A204.1 (cell line): ENCODE measurements around the gene MIEF2.
"Not testable (repeated sequence)": the region's sequence is repeated elsewhere in the genome, so short reads cannot be mapped to it uniquely, and the experiment has no call there.

ENCODE experiments used
- FAIRE-seq: peaks from 2 replicates; lab custom pipeline; 2012; peaks lifted over from hg19 to GRCh38; lab: Jason Lieb, UNC

The MIEF2 gene, protein sequence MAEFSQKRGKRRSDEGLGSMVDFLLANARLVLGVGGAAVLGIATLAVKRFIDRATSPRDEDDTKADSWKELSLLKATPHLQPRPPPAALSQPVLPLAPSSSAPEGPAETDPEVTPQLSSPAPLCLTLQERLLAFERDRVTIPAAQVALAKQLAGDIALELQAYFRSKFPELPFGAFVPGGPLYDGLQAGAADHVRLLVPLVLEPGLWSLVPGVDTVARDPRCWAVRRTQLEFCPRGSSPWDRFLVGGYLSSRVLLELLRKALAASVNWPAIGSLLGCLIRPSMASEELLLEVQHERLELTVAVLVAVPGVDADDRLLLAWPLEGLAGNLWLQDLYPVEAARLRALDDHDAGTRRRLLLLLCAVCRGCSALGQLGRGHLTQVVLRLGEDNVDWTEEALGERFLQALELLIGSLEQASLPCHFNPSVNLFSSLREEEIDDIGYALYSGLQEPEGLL

DNA sequence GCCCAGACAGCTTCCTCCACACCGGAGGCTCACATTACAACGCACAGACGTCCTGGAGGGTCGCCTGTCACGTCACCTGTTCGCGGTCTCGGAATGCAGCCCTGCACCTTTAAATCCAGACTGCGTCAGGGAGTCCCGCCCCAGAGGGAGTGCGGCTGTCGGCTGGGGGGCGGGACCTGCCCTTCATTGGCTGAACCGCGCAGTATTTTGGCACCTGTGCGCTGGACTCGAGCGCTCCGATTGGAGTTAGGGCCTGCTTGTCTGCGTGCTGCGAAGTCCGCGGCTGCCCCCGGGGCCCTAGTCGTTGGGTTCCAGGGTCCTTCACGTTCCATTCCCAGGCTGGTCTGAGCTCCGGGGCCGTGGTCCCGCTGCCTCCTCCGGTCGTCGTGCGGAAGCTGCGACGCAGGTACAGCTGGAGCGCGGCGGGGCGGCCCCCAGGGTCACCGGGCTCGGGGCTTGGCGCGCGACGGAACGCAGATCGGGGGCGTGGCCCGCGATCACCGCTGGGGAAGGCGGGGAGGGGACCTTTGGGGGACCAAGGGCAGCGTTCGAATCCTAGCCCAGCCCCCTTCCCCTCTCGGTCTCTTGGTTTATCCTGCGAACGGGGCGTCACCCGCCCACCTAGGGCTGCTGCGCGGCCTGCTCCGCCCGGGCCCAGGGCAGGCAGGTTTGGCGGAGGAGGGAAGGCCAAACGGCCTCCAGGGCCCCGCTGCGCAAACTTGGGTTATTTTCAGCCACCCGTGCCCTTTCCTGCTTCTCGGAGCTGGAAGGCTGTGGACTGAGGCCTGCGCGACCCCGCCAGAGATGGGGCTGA is at the start of gene MIEF2:
Gene MIEF2 (plus strand): TSS at position 331 of the 814 bp plus-strand sequence. CDS start 2,059 bp downstream, outside the sequence.
- peak; percentile 88 for FAIRE-seq

DNA sequence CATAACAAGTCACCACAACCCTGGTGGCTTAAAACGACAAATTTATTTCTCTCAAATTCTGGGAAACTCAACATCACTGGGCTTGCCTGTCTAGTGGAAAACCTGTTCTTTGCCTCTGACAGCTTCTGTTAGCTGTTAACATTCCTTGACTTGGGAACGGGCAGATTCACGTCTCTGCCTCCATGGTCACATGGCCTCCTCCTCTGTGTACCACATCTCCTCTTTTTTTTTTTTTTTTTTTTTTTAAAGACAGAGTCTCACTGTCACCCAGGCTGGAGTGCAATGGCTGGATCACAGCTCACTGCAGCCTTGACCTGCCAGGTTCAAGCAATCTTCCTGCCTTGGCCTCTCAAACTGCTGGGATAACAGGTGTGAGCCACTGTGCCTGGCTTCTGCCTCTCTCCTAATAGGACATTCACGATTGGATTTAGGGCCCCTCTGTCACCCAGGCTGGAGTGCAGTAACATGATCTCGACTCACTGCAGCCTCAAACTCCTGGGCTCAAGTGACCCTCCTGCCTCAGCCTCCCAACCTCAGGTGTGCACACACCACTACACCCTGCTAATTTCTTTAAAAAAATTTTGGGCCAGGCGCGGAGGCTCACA is 46.7 kb upstream of the MIEF2 start:
- FAIRE-seq: no peak

DNA sequence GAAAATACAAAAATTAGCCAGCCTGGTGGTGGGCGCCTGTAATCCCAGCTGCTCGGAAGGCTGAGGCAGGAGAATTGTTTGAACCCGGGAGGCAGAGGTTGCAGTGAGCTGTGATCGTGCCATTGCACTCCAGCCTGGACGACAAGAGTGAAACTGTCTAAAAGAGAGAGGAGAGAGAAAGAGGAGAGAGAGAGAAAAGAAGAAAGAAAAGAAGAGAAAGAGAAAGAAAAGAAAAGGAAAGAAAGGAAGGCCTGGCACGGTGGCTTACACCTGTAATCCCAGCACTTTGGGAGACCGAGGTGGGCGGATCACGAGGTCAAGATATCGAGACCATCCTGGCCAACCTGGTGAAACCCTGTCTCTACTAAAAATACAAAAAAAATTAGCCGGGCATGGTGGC is 43.6 kb upstream of the MIEF2 start:
- not testable (repeated sequence) for FAIRE-seq

DNA sequence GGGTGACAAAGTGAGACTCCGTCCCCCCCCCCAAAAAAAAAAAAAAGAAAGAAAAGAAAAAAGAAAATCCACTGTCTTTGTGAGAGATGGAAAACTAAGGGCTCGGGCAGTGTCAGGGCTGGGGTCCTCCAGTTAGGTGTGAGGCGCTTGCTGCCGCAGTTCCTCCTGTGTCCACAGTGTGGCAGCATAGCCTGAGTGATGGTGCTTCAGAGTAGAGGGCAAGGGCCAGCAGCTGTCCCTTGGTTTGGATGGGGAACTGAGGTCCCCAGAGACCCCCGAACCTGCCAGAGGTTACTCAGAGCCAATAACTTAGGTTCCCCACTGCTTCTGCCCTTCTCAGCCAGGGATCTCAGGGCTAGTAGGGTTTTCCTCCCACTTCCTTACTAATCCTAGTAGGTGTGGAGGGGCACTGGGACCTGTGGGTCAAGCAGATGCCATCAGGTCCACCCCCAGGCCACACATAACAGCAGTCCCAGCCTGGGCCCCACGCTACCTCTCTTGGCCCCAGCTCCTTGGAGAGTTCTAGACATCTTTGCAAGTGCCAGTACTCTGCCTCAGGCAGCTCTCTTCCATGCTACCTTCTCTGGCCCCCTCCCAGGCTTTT is 42.9 kb upstream of the MIEF2 start:
- FAIRE-seq: no peak

DNA sequence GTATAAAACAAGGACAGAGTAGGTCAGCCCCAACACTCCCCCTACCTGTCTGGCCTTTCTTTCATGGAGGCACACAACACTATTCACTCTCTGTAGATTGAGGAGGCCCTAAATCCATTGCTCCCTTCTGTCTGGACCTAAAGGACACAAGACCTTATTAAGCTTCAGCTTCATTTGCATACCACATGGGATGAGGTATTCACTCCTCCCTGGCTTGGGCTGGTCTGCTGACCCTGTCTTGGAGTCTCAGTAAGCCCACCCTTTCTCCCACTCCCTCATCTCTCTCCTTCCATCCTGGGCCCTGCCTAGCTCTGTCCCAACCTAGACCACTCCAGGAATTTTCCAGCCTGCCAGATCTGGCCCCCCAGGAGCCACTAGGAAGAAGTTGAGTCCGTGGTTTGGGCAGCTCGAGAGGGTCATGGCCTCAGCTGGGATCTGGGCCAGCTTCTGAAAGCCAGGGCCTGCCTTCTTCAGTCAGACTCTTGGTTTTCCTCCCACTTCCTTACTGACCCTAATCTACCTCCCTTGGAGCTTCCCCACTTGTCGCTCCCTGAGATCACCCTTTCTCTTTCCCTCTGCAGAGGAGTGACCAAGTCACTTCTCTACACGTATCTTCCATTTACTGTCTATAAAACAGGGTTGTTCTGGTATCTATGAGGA is 41.6 kb upstream of the MIEF2 start:
- FAIRE-seq: no peak

- no peak for FAIRE-seq
Measured at GRCh38 chr17:18224053-18224386, 36.4 kb upstream of the MIEF2 start.

DNA sequence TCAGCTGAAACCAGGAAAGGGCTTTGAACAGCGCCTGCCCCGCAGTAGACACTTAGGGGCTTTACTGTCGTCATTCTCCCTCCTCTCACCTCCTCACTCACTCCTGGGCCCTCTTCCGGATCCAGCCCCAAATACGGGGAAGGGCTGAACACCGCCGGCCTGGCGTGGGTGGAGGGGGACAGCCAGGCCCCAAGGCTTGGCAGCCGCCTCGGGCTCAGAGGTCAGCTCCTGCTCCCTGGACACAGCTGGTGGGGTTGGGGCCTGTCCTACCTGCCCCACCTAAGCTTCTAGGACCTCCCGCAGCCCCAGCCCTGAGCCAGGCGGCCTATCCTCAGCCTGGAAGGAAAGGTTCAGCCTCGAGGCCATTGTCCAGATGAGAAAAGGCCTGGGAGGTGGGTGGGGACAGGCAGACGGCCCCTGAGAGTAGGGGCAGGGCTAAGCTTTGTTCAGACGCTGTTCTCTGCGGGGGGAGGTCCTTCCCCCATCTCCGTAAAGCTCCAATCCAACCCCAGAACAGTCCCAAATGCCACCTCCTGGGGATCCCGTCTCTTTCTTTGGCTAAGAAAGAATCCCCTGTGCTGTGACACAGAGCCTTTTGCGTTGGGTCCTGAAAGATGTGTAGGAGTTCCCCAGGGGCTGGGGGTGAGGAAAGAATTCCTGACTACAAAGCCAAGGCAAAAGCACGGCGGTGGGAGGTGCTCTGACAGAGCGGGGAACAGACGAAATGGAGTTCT is 35.9 kb upstream of the MIEF2 start:
- no peak for FAIRE-seq

GRCh38 chr17:18225121-18225641 is 35.3 kb upstream of the MIEF2 start, which contains the start of gene LLGL1:
Gene LLGL1, plus strand, starts transcription at chr17:18225635. Its CDS starts 48 bp downstream, at chr17:18225683.
- FAIRE-seq: no peak

DNA sequence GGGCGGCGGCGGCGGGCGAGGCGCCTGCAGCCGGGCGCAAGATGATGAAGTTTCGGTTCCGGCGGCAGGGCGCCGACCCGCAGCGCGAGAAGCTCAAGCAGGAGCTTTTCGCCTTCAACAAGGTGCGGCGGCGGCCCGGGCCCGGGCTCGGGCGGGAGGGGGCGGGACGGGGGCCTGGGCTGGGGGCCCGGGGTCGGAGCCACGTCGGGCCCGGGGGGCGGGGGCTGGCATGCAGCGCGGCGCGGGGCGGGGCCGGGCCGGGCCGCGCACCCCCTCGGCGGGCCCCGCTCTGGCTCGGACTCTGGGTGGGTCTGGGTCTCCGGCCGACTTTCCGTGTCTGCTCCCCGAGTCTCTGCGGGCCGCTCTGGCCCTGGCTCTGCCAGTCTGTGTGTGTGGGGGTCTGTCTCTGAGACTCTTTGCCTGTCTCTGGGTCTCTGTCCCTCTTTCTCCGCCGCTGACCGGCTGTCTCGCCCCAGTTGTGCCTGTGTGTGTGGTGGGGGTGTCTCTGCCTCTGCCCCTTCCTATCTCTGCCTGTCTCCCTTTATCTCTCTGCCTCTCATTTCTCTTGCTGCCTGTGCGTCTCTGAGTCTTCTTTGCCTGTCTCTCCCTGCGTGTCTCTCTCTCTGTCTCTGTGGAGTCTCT is 34.7 kb upstream of the MIEF2 start:
- FAIRE-seq: no peak

GRCh38 chr17:18226284-18226945 is 34.0 kb upstream of the MIEF2 start:
- FAIRE-seq: no peak

- FAIRE-seq: no peak
Measured at GRCh38 chr17:18227635-18228034, 32.8 kb upstream of the MIEF2 start.

- FAIRE-seq: no peak
Measured at GRCh38 chr17:18228176-18228682, 32.2 kb upstream of the MIEF2 start.

DNA sequence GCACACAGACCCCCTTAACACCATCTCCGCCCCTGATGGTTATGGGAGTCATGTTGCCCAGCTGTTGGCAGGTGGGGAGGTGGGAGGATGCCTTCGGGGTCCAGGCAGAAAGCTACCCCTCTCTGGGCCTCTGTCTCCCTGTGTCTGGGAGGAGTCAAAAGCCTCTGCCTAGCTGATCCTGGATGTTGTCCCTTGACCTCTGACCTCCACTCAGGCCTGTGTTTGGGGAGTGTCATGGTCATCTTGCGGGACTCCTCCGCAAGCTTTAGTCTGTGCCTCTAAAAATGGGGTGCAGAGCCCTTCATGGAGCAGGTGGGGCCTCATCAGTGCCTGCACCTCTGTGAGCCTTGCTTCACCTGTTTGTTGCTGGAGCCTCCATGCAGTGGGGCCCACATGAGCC is 31.2 kb upstream of the MIEF2 start:
- no peak for FAIRE-seq

- FAIRE-seq: no peak
Measured at GRCh38 chr17:18229771-18230170, 30.7 kb upstream of the MIEF2 start.

- FAIRE-seq: no peak
Measured at GRCh38 chr17:18230288-18231141, 29.9 kb upstream of the MIEF2 start.

DNA sequence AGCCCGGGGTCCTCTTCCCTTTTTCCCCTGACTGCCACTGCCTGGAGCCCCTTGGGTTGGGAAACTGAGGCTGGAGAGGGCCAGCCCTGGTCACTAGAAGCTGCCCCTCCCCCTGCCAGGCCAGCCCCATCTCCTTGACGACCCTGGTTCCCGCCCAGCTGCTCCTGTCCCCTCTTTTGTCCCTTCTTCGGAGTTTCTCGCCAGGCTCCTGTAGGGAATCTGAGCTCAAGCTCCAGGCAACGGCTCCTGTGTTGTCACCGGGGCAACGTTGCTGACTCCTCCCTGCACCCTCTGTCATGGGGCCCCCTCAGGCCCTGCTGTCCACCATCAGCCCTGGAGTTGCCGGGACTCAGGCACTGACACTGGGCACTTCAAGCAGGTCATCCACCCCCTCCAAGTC is 29.3 kb upstream of the MIEF2 start:
- no peak for FAIRE-seq

GRCh38 chr17:18233803-18234518 is 26.5 kb upstream of the MIEF2 start:
- no peak for FAIRE-seq

GRCh38 chr17:18234853-18235380 is 25.5 kb upstream of the MIEF2 start:
- no peak for FAIRE-seq
